K562 (cell line): ENCODE data around the gene ZDHHC14. TPM values are rescaled to one million over a fixed set of nuclear protein-coding genes. Genes with fewer than 3 reads are reported as not detected.

ENCODE experiments used
- ATAC-seq: fragments of 200-7000 bp; cut with Tn5 transposase; 3 replicates; pipeline ENCODE4 v1.9.1; 2020; ENCODE audit warnings: moderate library complexity
- BruUV-seq: library from RNA; stranded (reverse); fragments of 400-500 nt; replicated peaks from 2 replicates; lab custom pipeline; 2021; lab: Mats Ljungman, UMichigan
- CTCF ChIA-PET: fragments of 300-600 bp; formaldehyde crosslinking; extraction: SDS; loops from one replicate; lab custom pipeline; 2021; ENCODE audit warnings: low intra/inter-chr PET ratio; lab: Yijun Ruan, JAX
- POLR2A ChIA-PET: fragments of 300-600, 350-650 bp; sonication (Branson Sonifier 250); formaldehyde crosslinking; extraction: SDS; loops from one replicate; lab custom pipeline; 2021; ENCODE audit warnings: antibody characterized with exemption, inconsistent platforms; lab: Yijun Ruan, JAX
- DNase-seq, 4 experiments: peaks; one replicate each; pipeline versions ENCODE4 v3.0.0 to v3.0.0-alpha.2; 2011 to 2018; ENCODE audit warnings: low spot score in 3 of 4, mixed read lengths in 3 of 4; ENCODE audit errors: extremely low read depth in 1 of 4
- FAIRE-seq: peaks from 2 replicates; lab custom pipeline; 2011; peaks lifted over from hg19 to GRCh38; lab: Jason Lieb, UNC
- H2AFZ ChIP-seq: 2 replicates; pipeline ENCODE4 v1.6.0; 2011; ENCODE audit warnings: low read depth, low read length, control low read depth, inconsistent platforms
- H3K27ac ChIP-seq: fragments of 200-600 bp; 3 replicates; pipeline ENCODE4 v1.8.0; 2011; ENCODE audit warnings: low read depth, mild to moderate bottlenecking, control low read depth, inconsistent platforms, low read length, moderate library complexity, mixed read lengths; ENCODE audit errors: extremely low read depth
- H3K27me3 ChIP-seq, 2 experiments: fragments of 300-600 bp in 1 of 2; 2 replicates in 1 of 2; 3 replicates in 1 of 2; pipeline versions ENCODE4 v1.6.0 to v1.8.0; 2011; ENCODE audit warnings: inconsistent platforms in 2 of 2, low read length in 2 of 2, mild to moderate bottlenecking in 1 of 2, mixed read lengths in 1 of 2, moderate library complexity in 1 of 2; ENCODE audit not compliant: control insufficient read depth in 2 of 2, insufficient read depth in 2 of 2
- H3K36me3 ChIP-seq: fragments of 300-600 bp; 3 replicates; pipeline ENCODE4 v1.8.0; 2011; ENCODE audit warnings: mild to moderate bottlenecking, low read length, inconsistent platforms; ENCODE audit not compliant: control insufficient read depth, insufficient read depth
- H3K4me1 ChIP-seq, 2 experiments: fragments of 200-600 bp in 1 of 2; replicated peaks in 1 of 2; 2 replicates in 1 of 2; 3 replicates in 1 of 2; pipeline versions ENCODE4 v1.5.1 to v1.8.0; 2011; ENCODE audit warnings: inconsistent platforms in 2 of 2, low read length in 2 of 2, mild to moderate bottlenecking in 1 of 2, mixed read lengths in 1 of 2, moderate library complexity in 1 of 2; ENCODE audit not compliant: control insufficient read depth in 2 of 2, insufficient read depth in 2 of 2
- H3K4me2 ChIP-seq: 2 replicates; pipeline ENCODE4 v1.6.1; 2011; ENCODE audit warnings: low read length, control low read depth, inconsistent platforms, mixed read lengths; ENCODE audit not compliant: insufficient read depth
- H3K4me3 ChIP-seq: fragments of 200-600 bp; sonication (generic), shearing (Covaris generic); 2 replicates; pipeline ENCODE4 v1.5.1; 2016; ENCODE audit warnings: control low read depth, inconsistent platforms
- H3K79me2 ChIP-seq: fragments of 200-600 bp; 3 replicates; pipeline ENCODE4 v1.8.0; 2011; ENCODE audit warnings: low read length, inconsistent platforms; ENCODE audit not compliant: control insufficient read depth, insufficient read depth
- H3K9ac ChIP-seq, 2 experiments: 2 replicates each; pipeline versions ENCODE4 v1.6.0 to v1.6.1; 2011; ENCODE audit warnings: low read depth in 2 of 2, low read length in 2 of 2, control low read depth in 1 of 2, inconsistent platforms in 1 of 2, mild to moderate bottlenecking in 1 of 2, mixed read lengths in 1 of 2; ENCODE audit not compliant: insufficient read depth in 1 of 2
- H3K9me1 ChIP-seq: one replicate; pipeline ENCODE4 v1.6.0; 2011; ENCODE audit warnings: inconsistent platforms, mild to moderate bottlenecking, low read length, moderate library complexity; ENCODE audit not compliant: control insufficient read depth, insufficient read depth
- H3K9me3 ChIP-seq: replicated peaks from 2 replicates; pipeline ENCODE4 v1.5.1; 2011; ENCODE audit warnings: low read depth, low read length, inconsistent platforms; ENCODE audit not compliant: control insufficient read depth, insufficient read depth
- H4K20me1 ChIP-seq: replicated peaks from 2 replicates; pipeline ENCODE4 v1.6.1; 2011; ENCODE audit warnings: low read length, inconsistent platforms, mixed read lengths; ENCODE audit not compliant: control insufficient read depth, insufficient read depth
- ARID1B ChIP-seq: fragments of 450-650 bp; IDR thresholded peaks from 2 replicates; pipeline ENCODE4 v1.6.1; 2016; ENCODE audit warnings: antibody characterized with exemption, mild to moderate bottlenecking, inconsistent platforms
- ASH1L ChIP-seq: fragments of 450-650 bp; IDR thresholded peaks from 2 replicates; pipeline ENCODE4 v1.6.1; 2018; ENCODE audit warnings: borderline replicate concordance, mild to moderate bottlenecking, low read depth; ENCODE audit not compliant: partially characterized antibody
- CEBPG ChIP-seq, 3 experiments: fragments of 200-800 bp in 1 of 3; sonication (Bioruptor generic) in 1 of 3; sonication (generic) in 1 of 3; formaldehyde crosslinking in 1 of 3; IDR thresholded peaks in 2 of 3; conservative IDR thresholded peaks in 1 of 3; 2 replicates each; pipeline versions ENCODE4 v1.6.1 to v1.8.0; 2016 to 2022; ENCODE audit warnings: missing compliant biosample characterization in 2 of 3, missing genetic modification characterization in 2 of 3, mild to moderate bottlenecking in 1 of 3, missing genetic modification reagents in 1 of 3
- ESRRB ChIP-seq: fragments of 250-450 bp; sonication (Bioruptor Pico); IDR thresholded peaks from 2 replicates; pipeline ENCODE4 v1.5.0; 2020; ENCODE audit warnings: mild to moderate bottlenecking, moderate library complexity, borderline replicate concordance
- MTA3 ChIP-seq: fragments of 450-650 bp; formaldehyde crosslinking; IDR thresholded peaks from 2 replicates; pipeline ENCODE4 v1.6.1; 2017; ENCODE audit warnings: mild to moderate bottlenecking, borderline replicate concordance
- MYBL2 ChIP-seq, 2 experiments: fragments of 450-650 bp in 1 of 2; sonication (generic) in 1 of 2; formaldehyde crosslinking in 1 of 2; IDR thresholded peaks; 2 replicates each; pipeline versions ENCODE4 v1.6.1 to v1.8.1; 2017 to 2022; ENCODE audit warnings: borderline replicate concordance in 1 of 2, inconsistent platforms in 1 of 2, low read depth in 1 of 2, mild to moderate bottlenecking in 1 of 2, missing genetic modification reagents in 1 of 2, moderate library complexity in 1 of 2
- PHF20 ChIP-seq: fragments of 450-650 bp; IDR thresholded peaks from 2 replicates; pipeline ENCODE4 v1.6.1; 2018; ENCODE audit not compliant: partially characterized antibody
- ZNF232 ChIP-seq: sonication (generic); formaldehyde crosslinking; IDR thresholded peaks from 2 replicates; pipeline ENCODE4 v1.8.0; 2022; ENCODE audit warnings: mild to moderate bottlenecking, missing genetic modification reagents
- ZNF583 ChIP-seq: fragments of 250-450 bp; sonication (Bioruptor Pico); IDR thresholded peaks from 2 replicates; pipeline ENCODE4 v1.4.0; 2020
- ZNF830 ChIP-seq: fragments of 250-450 bp; sonication (Bioruptor Pico); IDR thresholded peaks from 2 replicates; pipeline ENCODE4 v1.5.0; 2021; ENCODE audit warnings: mild to moderate bottlenecking
- WGBS: fragments of 100-300 bp; shearing (Covaris generic); methylation state at CpG from one replicate; pipeline ENCODE4 v1.1.6; 2016; ENCODE audit warnings: low coverage, mixed read lengths; ENCODE audit not compliant: insufficient coverage; ENCODE audit errors: missing lambda C conversion rate; 5-methylcytosine and 5-hydroxymethylcytosine counted together
- in situ Hi-C: fragments of 300-500 bp; cut with MboI; formaldehyde crosslinking; loops from 4 replicates; pipeline ENCODE4 v1.15.0; 2018; ENCODE audit warnings: inconsistent platforms, mixed read lengths
- intact Hi-C: fragments of 100-400 bp; cut with micrococcal nuclease; formaldehyde crosslinking; loops from 2 replicates; pipeline ENCODE4 v1.14.2; 2022
- polyA plus RNA-seq, 8 experiments: library from polyadenylated mRNA; depleted of rRNA in 4 of 8; stranded (reverse) in 5 of 8; unstranded in 3 of 8; fragments of >200 nt; fragmentation: Nextera tagmentation in 2 of 8; fragmentation: Illumina TruSeq in 1 of 8; extraction: Ambion mirVana in 2 of 8; extraction: Trizol in 1 of 8; gene quantifications; 2 replicates each; pipeline versions ENCODE4 v1.2.1 to v1.2.3, GENCODE V29; 2011 to 2014; ENCODE audit warnings: inconsistent platforms in 1 of 8, missing spikeins in 1 of 8
- total RNA-seq, 7 experiments: library from RNA; depleted of rRNA in 6 of 7; stranded (reverse); fragments of >200 nt in 6 of 7; fragmentation: Illumina TruSeq in 2 of 7; extraction: Trizol in 2 of 7; gene quantifications; 2 replicates each; pipeline versions ENCODE4 v1.2.1 to v1.2.3, GENCODE V29; 2011 to 2021; ENCODE audit warnings: low replicate concordance in 1 of 7
- TF ChIP-seq, protein P1 (sequence below): fragments of 250-450 bp; sonication (Bioruptor Pico); IDR thresholded peaks from 2 replicates; pipeline ENCODE4 v1.5.0; 2022; ENCODE audit warnings: mild to moderate bottlenecking
- TF ChIP-seq, protein P2 (sequence below): sonication (generic); formaldehyde crosslinking; IDR thresholded peaks from 2 replicates; pipeline ENCODE4 v1.8.1; 2023; ENCODE audit warnings: mild to moderate bottlenecking, missing genetic modification reagents
- TF ChIP-seq, protein P3 (sequence below): fragments of 450-650 bp; IDR thresholded peaks from 2 replicates; pipeline ENCODE4 v1.6.1; 2017; ENCODE audit warnings: mild to moderate bottlenecking, moderate library complexity

ZDHHC14 gene
- total and polyA plus RNA-seq, 9 of the 15 experiments (the other 6 are each of a cell fraction or from before 2014, with no cell fraction given): 0.92 to 23.1 (median 13.8) TPM

DNA sequence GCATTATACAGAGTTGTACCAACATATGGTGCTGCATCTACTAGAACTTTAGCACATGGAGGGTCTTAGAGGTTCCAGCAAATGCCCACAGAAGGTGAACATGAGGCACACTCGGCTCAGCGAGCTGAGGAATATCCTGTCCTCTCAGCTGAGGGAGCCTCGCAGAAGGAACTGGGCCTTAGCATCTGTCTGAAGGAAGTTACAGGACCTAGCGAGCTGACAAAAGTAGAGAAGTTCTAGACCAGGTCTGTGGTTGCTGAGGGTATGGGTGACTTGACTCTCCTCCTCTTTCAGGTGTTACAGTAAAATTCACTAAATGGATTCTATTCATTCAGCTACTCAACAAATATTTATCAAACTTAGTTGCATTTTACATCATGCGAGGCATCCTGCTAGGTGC is 157.2 kb downstream of the ZDHHC14 start:
- H2AFZ ChIP-seq: no peak overlapping the region
- ATAC-seq: no peak

More for the DNA sequence above, 157.2 kb downstream of the ZDHHC14 start:
- POLR2A ChIA-PET: interaction anchor here (0.5 to 3.3 kb wide), 5 partner anchors 8 to 53 kb away, joined by 3 to 12 read pairs (median 4); no protein-coding TSS in a partner anchor
- Histone ChIP-seq H3K9ac (no peak overlapping the region; a peak in 1 of 4 replicates), H3K79me2 (no peaks in the 10 kb centered on the region), H3K9me3 (no peaks in the 10 kb centered on the region), H3K36me3 (peaks cover 3% of the 10 kb centered on the region; the same call in 2 of the 3 replicates), H3K27ac (no peak overlapping the region), H3K4me3 (no peak overlapping the region), H3K4me2 (no peak overlapping the region), H3K4me1 (peaks cover 11 to 14% of the 10 kb centered on the region in 2 experiments), H4K20me1 (no peaks in the 10 kb centered on the region), H3K9me1 (no peaks in the 10 kb centered on the region), H3K27me3 (no peaks in the 10 kb centered on the region)
- intact Hi-C loops: no loop called here
- DNase-seq (no peak), FAIRE-seq (no peak)
- in situ Hi-C loops: no loop called here
- BruUV-seq: no TSS peak
- TF ChIP-seq ARID1B: no peak
- TF ChIP-seq PHF20: no peak
- TF ChIP-seq ASH1L: no peak
- TF ChIP-seq, protein P1, sequence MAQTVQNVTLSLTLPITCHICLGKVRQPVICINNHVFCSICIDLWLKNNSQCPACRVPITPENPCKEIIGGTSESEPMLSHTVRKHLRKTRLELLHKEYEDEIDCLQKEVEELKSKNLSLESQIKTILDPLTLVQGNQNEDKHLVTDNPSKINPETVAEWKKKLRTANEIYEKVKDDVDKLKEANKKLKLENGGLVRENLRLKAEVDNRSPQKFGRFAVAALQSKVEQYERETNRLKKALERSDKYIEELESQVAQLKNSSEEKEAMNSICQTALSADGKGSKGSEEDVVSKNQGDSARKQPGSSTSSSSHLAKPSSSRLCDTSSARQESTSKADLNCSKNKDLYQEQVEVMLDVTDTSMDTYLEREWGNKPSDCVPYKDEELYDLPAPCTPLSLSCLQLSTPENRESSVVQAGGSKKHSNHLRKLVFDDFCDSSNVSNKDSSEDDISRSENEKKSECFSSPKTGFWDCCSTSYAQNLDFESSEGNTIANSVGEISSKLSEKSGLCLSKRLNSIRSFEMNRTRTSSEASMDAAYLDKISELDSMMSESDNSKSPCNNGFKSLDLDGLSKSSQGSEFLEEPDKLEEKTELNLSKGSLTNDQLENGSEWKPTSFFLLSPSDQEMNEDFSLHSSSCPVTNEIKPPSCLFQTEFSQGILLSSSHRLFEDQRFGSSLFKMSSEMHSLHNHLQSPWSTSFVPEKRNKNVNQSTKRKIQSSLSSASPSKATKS (CRISPR knock-in tag): no peak
- TF ChIP-seq, protein P2, sequence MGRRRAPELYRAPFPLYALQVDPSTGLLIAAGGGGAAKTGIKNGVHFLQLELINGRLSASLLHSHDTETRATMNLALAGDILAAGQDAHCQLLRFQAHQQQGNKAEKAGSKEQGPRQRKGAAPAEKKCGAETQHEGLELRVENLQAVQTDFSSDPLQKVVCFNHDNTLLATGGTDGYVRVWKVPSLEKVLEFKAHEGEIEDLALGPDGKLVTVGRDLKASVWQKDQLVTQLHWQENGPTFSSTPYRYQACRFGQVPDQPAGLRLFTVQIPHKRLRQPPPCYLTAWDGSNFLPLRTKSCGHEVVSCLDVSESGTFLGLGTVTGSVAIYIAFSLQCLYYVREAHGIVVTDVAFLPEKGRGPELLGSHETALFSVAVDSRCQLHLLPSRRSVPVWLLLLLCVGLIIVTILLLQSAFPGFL: no peak
- no peak for TF ChIP-seq ZNF232 (CRISPR knock-in tag)
- TF ChIP-seq, protein P3, sequence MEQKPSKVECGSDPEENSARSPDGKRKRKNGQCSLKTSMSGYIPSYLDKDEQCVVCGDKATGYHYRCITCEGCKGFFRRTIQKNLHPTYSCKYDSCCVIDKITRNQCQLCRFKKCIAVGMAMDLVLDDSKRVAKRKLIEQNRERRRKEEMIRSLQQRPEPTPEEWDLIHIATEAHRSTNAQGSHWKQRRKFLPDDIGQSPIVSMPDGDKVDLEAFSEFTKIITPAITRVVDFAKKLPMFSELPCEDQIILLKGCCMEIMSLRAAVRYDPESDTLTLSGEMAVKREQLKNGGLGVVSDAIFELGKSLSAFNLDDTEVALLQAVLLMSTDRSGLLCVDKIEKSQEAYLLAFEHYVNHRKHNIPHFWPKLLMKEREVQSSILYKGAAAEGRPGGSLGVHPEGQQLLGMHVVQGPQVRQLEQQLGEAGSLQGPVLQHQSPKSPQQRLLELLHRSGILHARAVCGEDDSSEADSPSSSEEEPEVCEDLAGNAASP: no peak
- TF ChIP-seq ZNF830 (CRISPR knock-in tag): no peak
- TF ChIP-seq MTA3: no peak
- no peak for TF ChIP-seq ZNF583 (CRISPR knock-in tag)
- TF ChIP-seq ESRRB (CRISPR knock-in tag): no peak
- TF ChIP-seq MYBL2 (IDR thresholded peaks at IDR 0.05; ENCODE audit: low read depth): no peak
- no peak for TF ChIP-seq MYBL2 (CRISPR knock-in tag; IDR thresholded peaks at IDR 0.05; ENCODE audit: borderline replicate concordance)
- TF ChIP-seq CEBPG (CRISPR knock-in tag; IDR thresholded peaks at IDR 0.05): no peak
- no peak for TF ChIP-seq CEBPG (tag; conservative IDR thresholded peaks at IDR 0.05 in 1 of 2, IDR thresholded peaks at IDR 0.05 in 1 of 2)
- WGBS: 81% methylated on average over 5 of the region's 5 CpGs
- CTCF ChIA-PET: interaction anchor here (0.5 kb wide), 1 partner anchor 17 kb away, joined by 3 read pairs; no protein-coding TSS in a partner anchor
